ENCODE measurements around the gene ALOX15B. TPM values are rescaled to one million over a fixed set of nuclear protein-coding genes. Genes with fewer than 3 reads are reported as not detected.
A peak's percentile ranks its signal among the peaks of the same experiment; 100 is the strongest.

The ALOX15B gene
- total and polyA plus RNA-seq, 2 of the 13 experiments (the other 11 are each of a cell fraction or from before 2014, with no cell fraction given), result not detected

DNA sequence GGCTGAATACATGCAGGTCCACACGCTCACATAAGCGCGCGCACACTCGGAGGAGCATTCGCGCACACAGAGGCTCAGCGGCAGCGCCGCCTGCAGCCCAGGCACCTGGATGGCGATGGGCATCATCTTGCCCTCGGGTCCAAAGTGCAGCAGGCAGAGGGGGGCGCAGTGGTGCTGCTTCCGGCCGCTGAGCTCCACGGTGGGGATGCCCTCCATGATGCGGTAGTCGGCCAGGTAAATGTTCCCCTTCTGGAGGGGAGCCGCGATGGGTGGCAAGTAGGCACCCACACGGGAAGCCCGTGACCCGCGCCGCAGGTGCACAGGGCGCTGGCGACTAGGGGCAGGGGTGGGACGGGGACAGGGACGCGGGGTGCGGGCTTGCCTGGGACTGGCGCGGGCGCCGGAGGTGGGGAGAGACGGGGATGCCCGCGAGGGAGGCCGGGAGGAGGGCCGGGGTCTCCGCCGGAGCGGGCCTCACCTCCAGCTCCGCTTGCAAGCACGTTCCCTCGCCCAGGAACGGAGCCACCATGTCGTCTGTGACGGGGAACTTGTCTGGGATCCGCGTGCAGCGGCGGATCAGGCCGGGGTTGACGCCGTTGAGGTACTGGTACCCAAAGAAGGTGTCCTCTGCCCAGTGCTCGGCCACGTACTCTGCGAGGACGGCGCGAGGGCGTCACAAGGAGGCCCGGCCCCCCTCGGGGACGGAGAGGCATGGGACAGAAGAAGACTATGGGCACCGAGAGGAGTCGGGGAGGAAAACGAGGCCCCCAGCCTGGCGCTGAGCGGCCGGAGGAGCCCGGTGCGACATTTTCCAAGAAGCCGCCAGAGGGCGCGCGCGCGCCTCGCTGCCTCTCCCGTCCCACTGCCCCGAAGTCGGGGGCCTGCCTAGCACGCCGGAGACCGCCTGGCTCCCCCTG, 40.7 kb downstream of the ALOX15B start (continued):
- TF ChIP-seq ZNF589 (CRISPR knock-in tag; conservative IDR thresholded peaks at IDR 0.05) (peak; percentile 57; the same call in 1 of the 2 replicates), ZSCAN22 (CRISPR knock-in tag; IDR thresholded peaks at IDR 0.05) (no peak), ZNF33B (CRISPR knock-in tag; IDR thresholded peaks at IDR 0.05) (no peak), HNF4A (CRISPR knock-in tag; IDR thresholded peaks at IDR 0.05) (peak; percentile 98), KDM6A (CRISPR knock-in tag; IDR thresholded peaks at IDR 0.05; ENCODE audit: low read depth) (no peak), ARNT2 (CRISPR knock-in tag; IDR thresholded peaks at IDR 0.05; ENCODE audit: low read depth) (0 out of 2 replicates have a peak, but pooled peaks have one; percentile 34), ZNF543 (CRISPR knock-in tag; IDR thresholded peaks at IDR 0.05) (0 out of 2 replicates have a peak, but pooled peaks have one; percentile 35)
- TF ChIP-seq, protein P1, sequence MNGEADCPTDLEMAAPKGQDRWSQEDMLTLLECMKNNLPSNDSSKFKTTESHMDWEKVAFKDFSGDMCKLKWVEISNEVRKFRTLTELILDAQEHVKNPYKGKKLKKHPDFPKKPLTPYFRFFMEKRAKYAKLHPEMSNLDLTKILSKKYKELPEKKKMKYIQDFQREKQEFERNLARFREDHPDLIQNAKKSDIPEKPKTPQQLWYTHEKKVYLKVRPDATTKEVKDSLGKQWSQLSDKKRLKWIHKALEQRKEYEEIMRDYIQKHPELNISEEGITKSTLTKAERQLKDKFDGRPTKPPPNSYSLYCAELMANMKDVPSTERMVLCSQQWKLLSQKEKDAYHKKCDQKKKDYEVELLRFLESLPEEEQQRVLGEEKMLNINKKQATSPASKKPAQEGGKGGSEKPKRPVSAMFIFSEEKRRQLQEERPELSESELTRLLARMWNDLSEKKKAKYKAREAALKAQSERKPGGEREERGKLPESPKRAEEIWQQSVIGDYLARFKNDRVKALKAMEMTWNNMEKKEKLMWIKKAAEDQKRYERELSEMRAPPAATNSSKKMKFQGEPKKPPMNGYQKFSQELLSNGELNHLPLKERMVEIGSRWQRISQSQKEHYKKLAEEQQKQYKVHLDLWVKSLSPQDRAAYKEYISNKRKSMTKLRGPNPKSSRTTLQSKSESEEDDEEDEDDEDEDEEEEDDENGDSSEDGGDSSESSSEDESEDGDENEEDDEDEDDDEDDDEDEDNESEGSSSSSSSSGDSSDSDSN (CRISPR knock-in tag; IDR thresholded peaks at IDR 0.05), result peak; percentile 15; the same call in 1 of the 2 replicates
- TF ChIP-seq, protein P2, sequence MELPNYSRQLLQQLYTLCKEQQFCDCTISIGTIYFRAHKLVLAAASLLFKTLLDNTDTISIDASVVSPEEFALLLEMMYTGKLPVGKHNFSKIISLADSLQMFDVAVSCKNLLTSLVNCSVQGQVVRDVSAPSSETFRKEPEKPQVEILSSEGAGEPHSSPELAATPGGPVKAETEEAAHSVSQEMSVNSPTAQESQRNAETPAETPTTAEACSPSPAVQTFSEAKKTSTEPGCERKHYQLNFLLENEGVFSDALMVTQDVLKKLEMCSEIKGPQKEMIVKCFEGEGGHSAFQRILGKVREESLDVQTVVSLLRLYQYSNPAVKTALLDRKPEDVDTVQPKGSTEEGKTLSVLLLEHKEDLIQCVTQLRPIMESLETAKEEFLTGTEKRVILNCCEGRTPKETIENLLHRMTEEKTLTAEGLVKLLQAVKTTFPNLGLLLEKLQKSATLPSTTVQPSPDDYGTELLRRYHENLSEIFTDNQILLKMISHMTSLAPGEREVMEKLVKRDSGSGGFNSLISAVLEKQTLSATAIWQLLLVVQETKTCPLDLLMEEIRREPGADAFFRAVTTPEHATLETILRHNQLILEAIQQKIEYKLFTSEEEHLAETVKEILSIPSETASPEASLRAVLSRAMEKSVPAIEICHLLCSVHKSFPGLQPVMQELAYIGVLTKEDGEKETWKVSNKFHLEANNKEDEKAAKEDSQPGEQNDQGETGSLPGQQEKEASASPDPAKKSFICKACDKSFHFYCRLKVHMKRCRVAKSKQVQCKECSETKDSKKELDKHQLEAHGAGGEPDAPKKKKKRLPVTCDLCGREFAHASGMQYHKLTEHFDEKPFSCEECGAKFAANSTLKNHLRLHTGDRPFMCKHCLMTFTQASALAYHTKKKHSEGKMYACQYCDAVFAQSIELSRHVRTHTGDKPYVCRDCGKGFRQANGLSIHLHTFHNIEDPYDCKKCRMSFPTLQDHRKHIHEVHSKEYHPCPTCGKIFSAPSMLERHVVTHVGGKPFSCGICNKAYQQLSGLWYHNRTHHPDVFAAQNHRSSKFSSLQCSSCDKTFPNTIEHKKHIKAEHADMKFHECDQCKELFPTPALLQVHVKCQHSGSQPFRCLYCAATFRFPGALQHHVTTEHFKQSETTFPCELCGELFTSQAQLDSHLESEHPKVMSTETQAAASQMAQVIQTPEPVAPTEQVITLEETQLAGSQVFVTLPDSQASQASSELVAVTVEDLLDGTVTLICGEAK (IDR thresholded peaks at IDR 0.05), result no peak
- TF ChIP-seq, protein P2 (CRISPR knock-in tag; IDR thresholded peaks at IDR 0.05), result peak; percentile 5; the same call in 1 of the 2 replicates
- TF ChIP-seq, protein P3, sequence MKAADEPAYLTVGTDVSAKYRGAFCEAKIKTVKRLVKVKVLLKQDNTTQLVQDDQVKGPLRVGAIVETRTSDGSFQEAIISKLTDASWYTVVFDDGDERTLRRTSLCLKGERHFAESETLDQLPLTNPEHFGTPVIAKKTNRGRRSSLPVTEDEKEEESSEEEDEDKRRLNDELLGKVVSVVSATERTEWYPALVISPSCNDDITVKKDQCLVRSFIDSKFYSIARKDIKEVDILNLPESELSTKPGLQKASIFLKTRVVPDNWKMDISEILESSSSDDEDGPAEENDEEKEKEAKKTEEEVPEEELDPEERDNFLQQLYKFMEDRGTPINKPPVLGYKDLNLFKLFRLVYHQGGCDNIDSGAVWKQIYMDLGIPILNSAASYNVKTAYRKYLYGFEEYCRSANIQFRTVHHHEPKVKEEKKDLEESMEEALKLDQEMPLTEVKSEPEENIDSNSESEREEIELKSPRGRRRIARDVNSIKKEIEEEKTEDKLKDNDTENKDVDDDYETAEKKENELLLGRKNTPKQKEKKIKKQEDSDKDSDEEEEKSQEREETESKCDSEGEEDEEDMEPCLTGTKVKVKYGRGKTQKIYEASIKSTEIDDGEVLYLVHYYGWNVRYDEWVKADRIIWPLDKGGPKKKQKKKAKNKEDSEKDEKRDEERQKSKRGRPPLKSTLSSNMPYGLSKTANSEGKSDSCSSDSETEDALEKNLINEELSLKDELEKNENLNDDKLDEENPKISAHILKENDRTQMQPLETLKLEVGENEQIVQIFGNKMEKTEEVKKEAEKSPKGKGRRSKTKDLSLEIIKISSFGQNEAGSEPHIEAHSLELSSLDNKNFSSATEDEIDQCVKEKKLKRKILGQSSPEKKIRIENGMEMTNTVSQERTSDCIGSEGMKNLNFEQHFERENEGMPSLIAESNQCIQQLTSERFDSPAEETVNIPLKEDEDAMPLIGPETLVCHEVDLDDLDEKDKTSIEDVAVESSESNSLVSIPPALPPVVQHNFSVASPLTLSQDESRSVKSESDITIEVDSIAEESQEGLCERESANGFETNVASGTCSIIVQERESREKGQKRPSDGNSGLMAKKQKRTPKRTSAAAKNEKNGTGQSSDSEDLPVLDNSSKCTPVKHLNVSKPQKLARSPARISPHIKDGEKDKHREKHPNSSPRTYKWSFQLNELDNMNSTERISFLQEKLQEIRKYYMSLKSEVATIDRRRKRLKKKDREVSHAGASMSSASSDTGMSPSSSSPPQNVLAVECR (CRISPR knock-in tag; IDR thresholded peaks at IDR 0.05; ENCODE audit: borderline replicate concordance), result peak; percentile 31
- TF ChIP-seq, protein P4, sequence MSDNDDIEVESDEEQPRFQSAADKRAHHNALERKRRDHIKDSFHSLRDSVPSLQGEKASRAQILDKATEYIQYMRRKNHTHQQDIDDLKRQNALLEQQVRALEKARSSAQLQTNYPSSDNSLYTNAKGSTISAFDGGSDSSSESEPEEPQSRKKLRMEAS (IDR thresholded peaks at IDR 0.05), result peak; percentile 59
